Naive B cell (primary cell): ENCODE data around the gene MTRF1. TPM values are rescaled to one million over a fixed set of nuclear protein-coding genes. Genes with fewer than 3 reads are reported as not detected.
A peak's percentile ranks its signal among the peaks of the same experiment; 100 is the strongest.

Experiments used
- ATAC-seq, 2 donors: fragments of 150-1000 bp; cut with Tn5 transposase; 2 replicates each; pipeline ENCODE4 v1.10.0; 2021; ENCODE audit warnings: low read depth in 2 of 2, mild to moderate bottlenecking in 2 of 2, moderate library complexity in 2 of 2
- DNase-seq: peaks from one replicate; pipeline ENCODE4 v3.0.0; 2022
- H3K27ac Mint-ChIP-seq, 6 donors: one replicate each; pipeline ENCODE4 v1.8.0; 2020 to 2022; ENCODE audit warnings: mild to moderate bottlenecking in 6 of 6, mixed read lengths in 6 of 6, moderate library complexity in 5 of 6, inconsistent platforms in 2 of 6
- H3K27me3 Mint-ChIP-seq, 3 donors: one replicate each; pipeline ENCODE4 v1.8.0; 2021 to 2022; ENCODE audit warnings: mixed read lengths in 3 of 3, mild to moderate bottlenecking in 1 of 3
- H3K36me3 Mint-ChIP-seq, 2 donors: one replicate each; pipeline ENCODE4 v1.8.0; 2020 to 2022; ENCODE audit warnings: mixed read lengths in 2 of 2, inconsistent platforms in 1 of 2, mild to moderate bottlenecking in 1 of 2
- H3K4me1 Mint-ChIP-seq, 3 donors: one replicate each; pipeline ENCODE4 v1.8.0; 2020 to 2022; ENCODE audit warnings: mixed read lengths in 3 of 3, inconsistent platforms in 1 of 3, mild to moderate bottlenecking in 1 of 3, moderate library complexity in 1 of 3
- H3K4me3 Mint-ChIP-seq, 8 donors: one replicate each; pipeline ENCODE4 v1.8.0; 2020 to 2022; ENCODE audit warnings: mild to moderate bottlenecking in 8 of 8, mixed read lengths in 8 of 8, moderate library complexity in 8 of 8, inconsistent platforms in 2 of 8
- H3K9me3 Mint-ChIP-seq, 7 donors: one replicate each; pipeline ENCODE4 v1.8.0; 2020 to 2022; ENCODE audit warnings: mixed read lengths in 7 of 7, mild to moderate bottlenecking in 5 of 7, inconsistent platforms in 2 of 7, moderate library complexity in 1 of 7
- polyA plus RNA-seq, 6 donors: library from polyadenylated mRNA; unstranded; fragments of 300-500 nt; fragmentation: Illumina TruSeq; gene quantifications; one replicate each; pipeline ENCODE4 v1.2.3, GENCODE V29; 2021; ENCODE audit warnings: low read depth in 6 of 6

The MTRF1 gene
- polyA plus RNA-seq, 6 donors from 2014 or later, result 3.4 to 20.9 (median 11.1) TPM

DNA sequence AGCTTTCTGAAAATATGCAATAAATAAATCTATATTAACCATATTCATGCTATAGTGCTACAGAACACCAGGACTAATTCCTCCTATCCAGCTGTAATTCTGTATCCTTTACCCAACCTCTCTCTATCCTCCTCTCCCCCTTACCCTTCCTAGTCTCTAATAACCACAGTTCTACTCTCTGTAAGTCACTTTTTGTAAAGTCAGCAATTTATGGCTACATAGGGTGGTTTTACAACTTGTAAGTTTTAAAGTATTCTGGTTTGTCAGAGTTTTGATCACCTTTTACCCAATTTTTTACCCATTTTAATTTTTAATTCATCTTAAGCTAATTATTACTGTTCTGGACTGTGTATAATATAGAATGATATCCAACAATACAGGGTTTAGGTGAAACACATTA is 34.0 kb downstream of the MTRF1 start:
- H3K36me3 Mint-ChIP-seq, result peaks cover 9 to 19% of the 10 kb centered on the region in 2 donors
- no peak overlapping the region for H3K4me3 Mint-ChIP-seq
- DNase-seq (no peak), ATAC-seq (no peak)
- no peaks in the 10 kb centered on the region for H3K9me3 Mint-ChIP-seq
- H3K27ac Mint-ChIP-seq, result no peak overlapping the region
- H3K4me1 Mint-ChIP-seq, result peaks cover 12 to 20% (median 15%) of the 10 kb centered on the region in 3 donors
- H3K27me3 Mint-ChIP-seq, result no peaks in the 10 kb centered on the region

- Mint-ChIP-seq H3K4me3 (no peak overlapping the region), H3K4me1 (peaks cover 4 to 5% (median 4%) of the 10 kb centered on the region in 3 donors)
These were observed 39.0 kb downstream of the MTRF1 start for GRCh38 chr13:41224113-41225110.

DNA sequence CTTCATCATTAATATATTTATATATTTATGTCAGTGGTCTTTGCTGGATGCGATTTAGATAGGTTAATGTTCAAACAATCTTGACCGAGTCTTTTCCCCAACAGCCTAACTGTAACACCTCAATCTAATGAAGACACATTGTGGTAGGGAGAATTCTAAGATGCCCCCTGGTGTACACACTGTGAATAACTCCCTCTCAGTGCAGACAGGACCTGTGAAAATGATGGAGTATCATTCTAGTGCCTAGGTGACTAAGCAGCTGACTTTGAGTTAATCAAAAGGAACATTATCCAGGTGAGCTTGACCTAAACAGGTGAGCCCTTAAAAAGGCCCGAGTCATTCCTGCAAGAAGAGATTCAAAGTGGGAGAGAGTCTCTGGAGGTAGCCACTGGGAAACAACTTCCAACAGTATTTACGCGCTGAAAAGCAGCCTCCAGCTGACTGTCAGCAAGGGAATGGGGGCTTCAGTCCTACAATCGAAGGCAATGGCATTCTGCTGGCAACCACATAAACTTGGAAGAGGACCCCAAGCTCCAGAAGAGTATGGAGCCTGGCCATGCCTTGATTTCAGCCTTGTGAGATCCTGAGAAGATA is 41.0 kb downstream of the MTRF1 start:
- H3K27me3 Mint-ChIP-seq, result no peaks in the 10 kb centered on the region
- H3K4me3 Mint-ChIP-seq, result no peak overlapping the region
- H3K36me3 Mint-ChIP-seq, result peaks cover 0 to 7% of the 10 kb centered on the region in 2 donors
- DNase-seq (peak; percentile 63), ATAC-seq (peak; percentile 90 to 91)
- H3K9me3 Mint-ChIP-seq, result no peaks in the 10 kb centered on the region
- H3K27ac Mint-ChIP-seq, result no peak overlapping the region
- H3K4me1 Mint-ChIP-seq, result peaks cover 4 to 5% (median 4%) of the 10 kb centered on the region in 3 donors

More at GRCh38 chr13:41224113-41225110, 39.0 kb downstream of the MTRF1 start:
- no peaks in the 10 kb centered on the region for H3K9me3 Mint-ChIP-seq
- H3K27ac Mint-ChIP-seq, result peak overlapping the region in 1 of 6 donors; percentile 50
- peaks cover 0 to 7% of the 10 kb centered on the region in 2 donors for H3K36me3 Mint-ChIP-seq
- H3K27me3 Mint-ChIP-seq, result no peaks in the 10 kb centered on the region
- no peak for DNase-seq
- no peak for ATAC-seq

DNA sequence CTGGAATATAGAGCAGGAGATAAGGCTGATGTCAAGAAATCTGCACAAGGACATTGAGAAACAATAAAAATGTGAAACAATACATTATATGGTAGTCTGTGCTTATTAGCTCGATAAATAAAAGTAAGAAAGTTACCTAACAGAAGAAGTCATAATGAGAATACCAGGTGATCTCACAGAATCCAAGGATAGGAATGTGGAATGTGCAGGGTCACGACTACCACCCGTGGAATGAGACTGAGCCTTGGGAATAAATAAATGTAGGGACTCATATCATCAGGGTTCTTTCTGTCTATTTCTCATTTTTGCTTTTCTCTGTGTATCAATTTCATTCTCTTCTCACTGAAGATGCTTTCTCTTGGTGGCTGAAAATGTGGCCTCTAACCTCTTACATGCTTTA is 43.0 kb downstream of the MTRF1 start:
- DNase-seq (no peak), ATAC-seq (no peak)
- peak overlapping the region in 2 of 6 donors; percentile 8 to 28 for H3K27ac Mint-ChIP-seq
- H3K9me3 Mint-ChIP-seq, result no peaks in the 10 kb centered on the region
- peaks cover 4 to 5% (median 4%) of the 10 kb centered on the region in 3 donors for H3K4me1 Mint-ChIP-seq
- no peaks in the 10 kb centered on the region for H3K27me3 Mint-ChIP-seq
- peaks cover 0 to 7% of the 10 kb centered on the region in 2 donors for H3K36me3 Mint-ChIP-seq
- no peak overlapping the region for H3K4me3 Mint-ChIP-seq

DNA sequence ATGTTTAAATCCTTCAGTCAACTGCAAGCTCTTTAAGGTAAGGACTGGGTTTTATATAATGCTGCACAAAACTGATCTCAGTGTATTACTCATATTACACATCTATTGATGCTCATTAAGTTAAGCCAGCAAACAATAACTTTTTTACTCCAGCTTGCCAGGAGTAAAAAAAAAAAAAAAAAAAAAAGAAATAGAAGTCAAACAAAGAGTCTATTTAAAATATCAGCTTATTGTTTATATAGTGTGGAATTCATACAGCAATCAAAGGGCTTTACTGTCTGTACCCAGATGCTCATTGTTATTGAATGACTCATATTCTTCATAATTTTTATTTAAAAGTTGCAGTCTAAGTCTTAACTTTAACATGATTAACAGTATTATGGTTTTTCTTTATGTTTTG is 47.2 kb downstream of the MTRF1 start:
- DNase-seq (no peak), ATAC-seq (no peak)
- H3K36me3 Mint-ChIP-seq, result peaks cover 3 to 4% of the 10 kb centered on the region in 2 donors
- no peak overlapping the region for H3K27ac Mint-ChIP-seq
- H3K4me1 Mint-ChIP-seq, result no peaks in the 10 kb centered on the region
- peaks cover 0 to 12% (median 4%) of the 10 kb centered on the region in 7 donors for H3K9me3 Mint-ChIP-seq
- H3K4me3 Mint-ChIP-seq, result no peak overlapping the region
- H3K27me3 Mint-ChIP-seq, result no peaks in the 10 kb centered on the region

DNA sequence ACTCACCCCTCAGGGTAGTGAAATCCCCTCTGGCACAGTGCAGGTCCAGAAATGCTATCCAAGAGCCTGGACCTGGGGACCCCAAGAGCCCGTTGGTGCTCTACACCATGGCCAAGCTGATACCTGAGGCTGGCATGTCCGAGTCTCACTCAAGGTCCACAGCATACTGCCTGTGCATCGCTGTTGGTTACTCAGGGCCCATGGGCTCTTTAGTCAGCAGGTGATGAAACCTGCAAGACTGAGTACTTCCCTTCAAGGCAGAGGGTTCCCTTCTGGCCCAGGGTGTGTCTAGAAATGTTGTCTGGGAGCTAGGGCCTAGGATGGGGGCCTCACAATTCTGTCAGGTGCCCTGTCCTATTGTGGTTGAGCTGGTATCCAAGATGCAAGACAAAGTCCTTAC is 49.5 kb downstream of the MTRF1 start:
- Mint-ChIP-seq H3K9me3 (peaks cover 0 to 17% (median 8%) of the 10 kb centered on the region in 7 donors), H3K36me3 (peaks cover 5 to 8% of the 10 kb centered on the region in 2 donors), H3K4me3 (no peak overlapping the region), H3K4me1 (no peaks in the 10 kb centered on the region), H3K27me3 (no peaks in the 10 kb centered on the region), H3K27ac (no peak overlapping the region)
- ATAC-seq (no peak), DNase-seq (no peak)

GRCh38 chr13:41213316-41213715 is 50.1 kb downstream of the MTRF1 start:
- Mint-ChIP-seq H3K4me1 (no peaks in the 10 kb centered on the region), H3K9me3 (peaks cover 0 to 19% (median 11%) of the 10 kb centered on the region in 7 donors)

DNA sequence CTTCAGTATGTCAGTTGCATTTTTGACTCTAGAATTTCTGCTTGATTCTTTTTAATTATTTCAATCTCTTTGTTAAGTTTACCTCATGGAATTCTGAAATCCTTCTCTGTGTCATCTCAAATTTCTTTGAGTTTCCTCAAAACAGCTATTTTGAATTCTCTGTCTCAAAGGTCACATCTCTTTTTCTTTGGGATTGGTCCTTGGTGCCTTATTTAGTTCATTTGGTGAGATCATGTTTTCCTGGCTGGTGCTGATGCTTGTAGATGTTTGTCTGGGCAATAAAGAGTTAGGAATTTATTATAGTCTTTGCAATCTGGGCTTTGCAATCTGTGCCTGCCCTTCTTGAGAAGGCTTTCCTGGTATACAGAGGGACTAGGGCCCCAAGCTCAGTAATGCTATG is 50.5 kb downstream of the MTRF1 start:
- Mint-ChIP-seq H3K9me3 (peaks cover 0 to 24% (median 16%) of the 10 kb centered on the region in 7 donors), H3K36me3 (peaks cover 5 to 8% of the 10 kb centered on the region in 2 donors), H3K27me3 (no peaks in the 10 kb centered on the region), H3K4me3 (no peak overlapping the region), H3K4me1 (no peaks in the 10 kb centered on the region), H3K27ac (peak overlapping the region in 2 of 6 donors; percentile 39 to 77)
- no peak for ATAC-seq
- no peak for DNase-seq

More at GRCh38 chr13:41213316-41213715, 50.1 kb downstream of the MTRF1 start:
- peak overlapping the region in 3 of 6 donors; percentile 15 to 77 (median 39) for H3K27ac Mint-ChIP-seq
- no peaks in the 10 kb centered on the region for H3K27me3 Mint-ChIP-seq
- no peak for ATAC-seq
- H3K36me3 Mint-ChIP-seq, result peaks cover 5 to 8% of the 10 kb centered on the region in 2 donors
- H3K4me3 Mint-ChIP-seq, result no peak overlapping the region
- DNase-seq, result no peak

- H3K4me1 Mint-ChIP-seq, result no peaks in the 10 kb centered on the region
These were observed 52.3 kb downstream of the MTRF1 start for GRCh38 chr13:41211062-41211461.

DNA sequence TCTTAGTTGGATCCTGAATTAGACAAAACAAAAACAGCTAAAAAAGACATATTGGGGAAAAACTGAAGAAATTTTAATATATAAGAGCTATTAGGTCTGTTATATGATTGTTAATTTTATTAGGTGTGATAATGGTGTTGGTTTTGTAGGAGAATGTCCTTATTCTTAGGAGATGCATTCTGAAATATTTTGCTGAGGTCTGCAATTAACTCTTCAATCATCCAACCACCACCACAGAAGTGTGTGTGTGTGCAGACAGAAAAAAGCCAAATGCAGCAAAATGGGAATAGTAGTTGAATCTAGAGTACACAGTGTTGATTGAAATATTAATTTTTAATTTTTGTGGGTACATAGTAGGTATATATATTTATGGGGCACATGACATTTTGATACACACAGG is 56.9 kb downstream of the MTRF1 start:
- H3K4me3 Mint-ChIP-seq, result no peak overlapping the region
- DNase-seq, result no peak
- H3K27ac Mint-ChIP-seq, result no peak overlapping the region
- H3K9me3 Mint-ChIP-seq, result peaks cover 0 to 17% (median 13%) of the 10 kb centered on the region in 7 donors
- H3K36me3 Mint-ChIP-seq, result peaks cover 5 to 7% of the 10 kb centered on the region in 2 donors
- no peaks in the 10 kb centered on the region for H3K27me3 Mint-ChIP-seq
- ATAC-seq, result no peak
- H3K4me1 Mint-ChIP-seq, result peaks cover 0 to 1% (median 0%) of the 10 kb centered on the region in 3 donors

More at GRCh38 chr13:41211062-41211461, 52.3 kb downstream of the MTRF1 start:
- no peak overlapping the region for H3K4me3 Mint-ChIP-seq
- H3K27me3 Mint-ChIP-seq, result no peaks in the 10 kb centered on the region
- H3K27ac Mint-ChIP-seq, result peak overlapping the region in 1 of 6 donors; percentile 26
- DNase-seq (no peak), ATAC-seq (no peak)
- peaks cover 0 to 24% (median 18%) of the 10 kb centered on the region in 7 donors for H3K9me3 Mint-ChIP-seq
- H3K36me3 Mint-ChIP-seq, result peaks cover 5 to 8% of the 10 kb centered on the region in 2 donors

DNA sequence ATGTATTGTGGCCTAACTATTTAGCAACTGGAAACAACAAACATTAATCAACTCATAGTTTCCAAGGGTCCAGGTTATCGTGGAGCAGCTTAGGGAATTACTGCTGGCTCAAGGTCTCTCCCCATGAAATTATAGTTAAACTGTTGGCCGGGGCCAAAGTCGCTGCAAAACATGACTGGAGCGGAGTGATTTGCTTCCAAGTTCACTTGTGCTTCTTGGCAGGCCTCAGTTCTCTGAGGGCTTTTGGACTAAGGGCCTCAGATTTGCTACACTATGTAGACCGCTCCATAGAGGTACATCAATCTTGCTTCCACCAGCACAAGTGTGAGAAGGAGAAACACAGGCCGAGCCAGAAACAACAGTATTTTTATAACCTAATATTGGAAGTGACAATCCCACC is 59.6 kb downstream of the MTRF1 start:
- ATAC-seq, result no peak
- Mint-ChIP-seq H3K27me3 (no peaks in the 10 kb centered on the region), H3K36me3 (no peaks in the 10 kb centered on the region)

DNA sequence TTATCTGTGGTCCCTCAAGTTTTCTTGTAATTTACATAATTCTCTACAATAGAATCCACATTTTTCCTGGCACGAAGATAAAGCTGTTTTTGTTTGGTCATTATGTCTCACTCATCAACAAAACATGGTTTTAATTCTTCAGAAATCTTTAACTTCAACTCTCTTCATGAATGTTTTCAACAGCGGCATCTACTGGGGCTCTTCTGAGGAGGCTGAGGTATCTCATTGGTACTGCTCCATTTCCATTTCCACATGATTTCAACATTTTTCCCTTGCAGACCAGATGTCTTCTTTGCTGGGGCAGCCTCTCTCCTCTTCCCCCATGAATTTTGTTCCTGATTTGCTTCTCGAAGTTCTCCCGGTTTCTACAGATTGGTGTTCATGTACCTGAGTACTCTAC is 63.2 kb downstream of the MTRF1 start:
- peaks cover 0 to 4% (median 0%) of the 10 kb centered on the region in 7 donors for H3K9me3 Mint-ChIP-seq
- H3K4me3 Mint-ChIP-seq, result peak overlapping the region in 5 of 8 donors; percentile 4 to 75 (median 34)
- no peaks in the 10 kb centered on the region for H3K27me3 Mint-ChIP-seq
- ATAC-seq, result no peak
- H3K27ac Mint-ChIP-seq, result peak overlapping the region in 5 of 6 donors; percentile 98
- DNase-seq, result no peak
- H3K4me1 Mint-ChIP-seq, result peaks cover 31 to 37% (median 31%) of the 10 kb centered on the region in 3 donors
- H3K36me3 Mint-ChIP-seq, result no peaks in the 10 kb centered on the region

More for the DNA sequence above, 59.6 kb downstream of the MTRF1 start:
- DNase-seq, result no peak
- Mint-ChIP-seq H3K9me3 (peaks cover 0 to 13% (median 7%) of the 10 kb centered on the region in 7 donors), H3K27ac (peak overlapping the region in 1 of 6 donors; percentile 19), H3K4me3 (no peak overlapping the region), H3K4me1 (peaks cover 20 to 23% (median 21%) of the 10 kb centered on the region in 3 donors)

DNA sequence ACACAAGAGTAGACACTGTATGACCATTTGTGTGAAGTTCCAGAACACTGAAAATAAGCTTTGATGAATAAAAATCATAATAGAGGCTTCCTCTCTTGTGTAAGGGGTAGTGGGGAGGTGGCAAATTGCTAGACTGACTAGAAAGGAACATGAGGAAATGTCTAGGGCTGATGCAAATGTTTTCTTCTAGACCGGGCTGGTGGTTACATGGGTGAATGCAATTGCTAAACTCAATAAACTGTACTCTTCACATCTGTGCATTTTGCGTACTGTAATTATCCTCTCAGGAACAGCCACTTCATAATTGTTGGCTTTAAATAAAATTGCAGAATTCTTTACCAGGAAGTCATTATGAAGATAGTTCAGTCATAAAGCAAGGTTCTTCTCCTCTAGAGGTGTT is 63.9 kb downstream of the MTRF1 start:
- DNase-seq (peak; percentile 87), ATAC-seq (peak; percentile 95 to 96)
- peak overlapping the region; percentile 98 for H3K27ac Mint-ChIP-seq
- peaks cover 0 to 4% (median 0%) of the 10 kb centered on the region in 7 donors for H3K9me3 Mint-ChIP-seq
- no peaks in the 10 kb centered on the region for H3K27me3 Mint-ChIP-seq
- H3K36me3 Mint-ChIP-seq, result no peaks in the 10 kb centered on the region
- H3K4me1 Mint-ChIP-seq, result peaks cover 33 to 40% (median 34%) of the 10 kb centered on the region in 3 donors
- H3K4me3 Mint-ChIP-seq, result peak overlapping the region; percentile 6 to 79 (median 56)
